ENCODE measurements around the gene RAD51B. TPM values are rescaled to one million over a fixed set of nuclear protein-coding genes. Genes with fewer than 3 reads are reported as not detected.
A peak's percentile ranks its signal among the peaks of the same experiment; 100 is the strongest.

The RAD51B gene
- total and polyA plus RNA-seq, 7 donors = 2.4 to 24.4 (median 7.1) TPM

- peaks cover 0 to 14% (median 6%) of the 10 kb centered on the region in 4 donors for H3K4me1 ChIP-seq
- H3K9me3 ChIP-seq = no peaks in the 10 kb centered on the region
- TF ChIP-seq POLR2AphosphoS5 (IDR thresholded peaks at IDR 0.05) = no peak
- no peak for TF ChIP-seq EP300 (IDR thresholded peaks at IDR 0.05)
- TF ChIP-seq, protein P1, sequence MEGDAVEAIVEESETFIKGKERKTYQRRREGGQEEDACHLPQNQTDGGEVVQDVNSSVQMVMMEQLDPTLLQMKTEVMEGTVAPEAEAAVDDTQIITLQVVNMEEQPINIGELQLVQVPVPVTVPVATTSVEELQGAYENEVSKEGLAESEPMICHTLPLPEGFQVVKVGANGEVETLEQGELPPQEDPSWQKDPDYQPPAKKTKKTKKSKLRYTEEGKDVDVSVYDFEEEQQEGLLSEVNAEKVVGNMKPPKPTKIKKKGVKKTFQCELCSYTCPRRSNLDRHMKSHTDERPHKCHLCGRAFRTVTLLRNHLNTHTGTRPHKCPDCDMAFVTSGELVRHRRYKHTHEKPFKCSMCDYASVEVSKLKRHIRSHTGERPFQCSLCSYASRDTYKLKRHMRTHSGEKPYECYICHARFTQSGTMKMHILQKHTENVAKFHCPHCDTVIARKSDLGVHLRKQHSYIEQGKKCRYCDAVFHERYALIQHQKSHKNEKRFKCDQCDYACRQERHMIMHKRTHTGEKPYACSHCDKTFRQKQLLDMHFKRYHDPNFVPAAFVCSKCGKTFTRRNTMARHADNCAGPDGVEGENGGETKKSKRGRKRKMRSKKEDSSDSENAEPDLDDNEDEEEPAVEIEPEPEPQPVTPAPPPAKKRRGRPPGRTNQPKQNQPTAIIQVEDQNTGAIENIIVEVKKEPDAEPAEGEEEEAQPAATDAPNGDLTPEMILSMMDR (IDR thresholded peaks at IDR 0.05) = no peak
- TF ChIP-seq POLR2A (IDR thresholded peaks at IDR 0.05) = no peak
- no peak overlapping the region for H3K4me3 ChIP-seq
- intact Hi-C loops (cut with DNase I) = no loop called here
- no peak overlapping the region for H3K27ac ChIP-seq
- 46 to 83% methylated on average over 4 of the region's 4 CpGs for WGBS, 2 donors
- DNase-seq = no peak
- no peaks in the 10 kb centered on the region for H3K27me3 ChIP-seq
- no peaks in the 10 kb centered on the region for H3K36me3 ChIP-seq
Observed at GRCh38 chr14:68412505-68413465, 593.2 kb downstream of the RAD51B start.

GRCh38 chr14:68413509-68413908 lies 593.9 kb downstream of the RAD51B start:
- Histone ChIP-seq H3K9me3 (no peaks in the 10 kb centered on the region), H3K27me3 (no peaks in the 10 kb centered on the region), H3K4me1 (peaks cover 0 to 14% (median 6%) of the 10 kb centered on the region in 4 donors), H3K4me3 (no peak overlapping the region), H3K36me3 (no peaks in the 10 kb centered on the region), H3K27ac (peak overlapping the region in 1 of 4 donors; percentile 7)
- intact Hi-C loops (cut with DNase I) = no loop called here
- TF ChIP-seq POLR2A (IDR thresholded peaks at IDR 0.05) = no peak
- no peak for TF ChIP-seq EP300 (IDR thresholded peaks at IDR 0.05)
- TF ChIP-seq POLR2AphosphoS5 (IDR thresholded peaks at IDR 0.05) = no peak
- TF ChIP-seq, protein P1 (IDR thresholded peaks at IDR 0.05) = no peak
- WGBS, 2 donors = 95 to 97% methylated on average over 3 of the region's 3 CpGs
- DNase-seq = no peak

DNA sequence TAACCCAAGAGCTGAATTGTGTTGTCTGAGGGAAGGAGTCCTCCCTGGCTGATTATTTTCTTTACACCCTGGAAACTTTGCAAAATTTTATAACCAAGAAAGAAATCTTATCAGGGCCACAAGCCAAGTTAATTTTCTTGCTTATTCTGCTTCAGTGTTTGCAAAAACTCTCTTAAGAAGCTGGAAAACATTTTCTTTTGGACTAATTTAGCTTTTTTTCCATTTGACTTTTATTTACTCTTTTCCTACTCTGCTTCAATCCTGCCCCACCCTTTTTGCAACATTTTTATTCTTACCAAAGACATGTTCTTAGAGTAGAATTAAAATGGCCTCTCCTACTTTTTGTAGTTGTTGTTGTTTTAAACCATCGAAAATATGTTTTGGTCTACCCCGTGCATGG lies 594.5 kb downstream of the RAD51B start:
- Histone ChIP-seq H3K27ac (peak overlapping the region in 3 of 4 donors; percentile 3 to 9 (median 7)), H3K9me3 (no peaks in the 10 kb centered on the region), H3K4me1 (peaks cover 0 to 14% (median 6%) of the 10 kb centered on the region in 4 donors), H3K4me3 (no peak overlapping the region), H3K27me3 (no peaks in the 10 kb centered on the region), H3K36me3 (no peaks in the 10 kb centered on the region)
- TF ChIP-seq EP300 (IDR thresholded peaks at IDR 0.05) = no peak
- no peak for TF ChIP-seq POLR2AphosphoS5 (IDR thresholded peaks at IDR 0.05)
- TF ChIP-seq, protein P1 (IDR thresholded peaks at IDR 0.05) = no peak
- no peak for DNase-seq
- intact Hi-C loops (cut with DNase I) = no loop called here
- WGBS, 2 donors = 88 to 91% methylated on average over 2 of the region's 2 CpGs

GRCh38 chr14:68416171-68416570 lies 596.6 kb downstream of the RAD51B start:
- no peaks in the 10 kb centered on the region for H3K9me3 ChIP-seq

More at GRCh38 chr14:68416171-68416570, 596.6 kb downstream of the RAD51B start:
- Histone ChIP-seq H3K36me3 (no peaks in the 10 kb centered on the region), H3K27ac (peak overlapping the region in 2 of 4 donors; percentile 3 to 39), H3K4me1 (peaks cover 0 to 14% (median 6%) of the 10 kb centered on the region in 4 donors), H3K27me3 (no peaks in the 10 kb centered on the region), H3K4me3 (no peak overlapping the region)
- WGBS, 2 donors = 74 to 91% methylated on average over 4 of the region's 4 CpGs
- intact Hi-C loops (cut with DNase I) = no loop called here
- TF ChIP-seq POLR2A (IDR thresholded peaks at IDR 0.05) (no peak), EP300 (IDR thresholded peaks at IDR 0.05) (no peak), POLR2AphosphoS5 (IDR thresholded peaks at IDR 0.05) (no peak)
- TF ChIP-seq, protein P1 (IDR thresholded peaks at IDR 0.05) = no peak
- no peak for DNase-seq
